GM12872 (cell line): ENCODE measurements around the gene PHLDA2.

Source experiments
- CTCF ChIP-seq: IDR thresholded peaks from 3 replicates; pipeline ENCODE4 v1.5.1; 2011; ENCODE audit warnings: low read depth, mild to moderate bottlenecking, low read length, moderate library complexity; ENCODE audit not compliant: insufficient read depth

The PHLDA2 gene

GRCh38 chr11:2920343-2920742 lies 8.9 kb downstream of the PHLDA2 start:
- no peak for TF ChIP-seq CTCF

GRCh38 chr11:2919837-2920236 lies 9.4 kb downstream of the PHLDA2 start:
- no peak for TF ChIP-seq CTCF

- TF ChIP-seq CTCF: no peak
Measured at GRCh38 chr11:2919188-2919587, 10.0 kb downstream of the PHLDA2 start.

GRCh38 chr11:2917842-2918490 lies 11.3 kb downstream of the PHLDA2 start:
- no peak for TF ChIP-seq CTCF

- no peak for TF ChIP-seq CTCF
Measured at GRCh38 chr11:2916892-2917645, 12.2 kb downstream of the PHLDA2 start.

GRCh38 chr11:2916114-2916891 lies 12.9 kb downstream of the PHLDA2 start:
- no peak for TF ChIP-seq CTCF

- no peak for TF ChIP-seq CTCF
Measured at GRCh38 chr11:2915473-2915872, 13.7 kb downstream of the PHLDA2 start.
